Stimulated activated CD4-positive, alpha-beta T cell treated with anti-CD3 and anti-CD28 coated beads, Interleukin-1b, Interleukin-23, amount 100 ng/mL, for 4 hours (primary cell): Measurements from ENCODE around the gene PIP5K1C.

Experiments used
- DNase-seq, 2 donors: peaks; one replicate each; pipeline ENCODE4 v3.0.0-alpha.2; 2020; ENCODE audit warnings: low read depth in 2 of 2

Gene PIP5K1C

DNA sequence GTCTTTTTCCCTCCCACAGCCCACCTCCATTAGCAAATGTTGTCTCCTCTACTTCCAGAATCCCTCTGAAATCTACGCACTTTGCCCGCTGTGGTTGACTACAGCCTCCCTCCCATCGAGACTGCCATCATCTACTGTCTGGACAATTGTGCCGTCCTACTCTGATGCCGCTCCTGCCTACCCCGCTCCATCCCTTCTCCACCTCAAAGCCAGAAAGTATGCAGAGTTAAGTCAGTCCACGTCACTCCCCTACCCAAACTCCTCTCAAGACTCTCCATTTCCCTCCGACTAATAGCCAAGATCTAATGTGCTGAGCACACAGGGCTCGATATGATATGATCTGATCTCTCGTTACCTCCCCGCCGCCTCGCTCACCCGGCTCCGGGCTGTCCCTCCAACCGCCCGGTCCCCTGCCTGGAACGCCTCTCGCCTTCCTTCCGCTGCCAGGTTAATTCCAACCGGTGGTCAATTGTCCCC is 74.2 kb downstream of the PIP5K1C start:
- DNase-seq = no peak

DNA sequence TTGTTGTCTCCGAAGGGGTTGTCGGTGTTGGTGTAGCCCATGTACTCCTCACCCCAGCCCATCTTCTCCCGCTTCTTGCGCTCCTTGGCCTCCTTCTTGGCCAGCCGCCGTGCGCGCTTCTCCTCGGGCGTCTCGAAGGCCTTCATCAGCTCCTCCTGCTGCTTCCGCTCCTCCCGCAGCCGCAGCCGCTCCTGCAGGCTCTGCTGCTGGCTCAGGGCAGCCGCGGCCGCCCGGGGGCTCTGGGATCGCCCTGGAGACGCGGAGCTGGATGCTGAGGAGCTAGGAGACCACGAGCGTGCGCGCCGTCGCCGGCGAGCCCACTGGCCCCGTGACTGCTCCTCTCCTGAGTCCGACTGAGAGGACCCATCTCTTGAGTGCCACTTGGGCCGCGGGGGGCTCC is 76.6 kb downstream of the PIP5K1C start:
- DNase-seq = no peak

DNA sequence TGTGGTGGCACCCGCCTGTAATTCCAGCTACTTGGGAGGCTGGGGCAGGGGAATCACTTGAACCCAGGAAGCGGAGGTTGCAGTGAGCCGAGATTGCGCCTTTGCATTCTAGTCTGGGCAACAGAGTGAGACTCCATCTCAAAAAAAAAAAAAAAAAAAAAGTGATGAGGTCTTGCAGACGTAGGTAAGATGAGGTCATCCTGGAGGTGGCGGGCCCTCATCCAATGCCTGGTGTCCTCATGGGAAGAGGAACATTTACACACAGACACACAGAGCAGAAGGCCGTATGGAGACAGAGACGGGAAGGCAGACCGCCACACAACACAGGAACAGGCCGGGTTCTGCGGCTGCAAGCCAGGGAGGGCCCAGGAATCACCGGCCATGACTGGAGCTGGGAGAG is 78.0 kb downstream of the PIP5K1C start:
- DNase-seq = no peak

DNA sequence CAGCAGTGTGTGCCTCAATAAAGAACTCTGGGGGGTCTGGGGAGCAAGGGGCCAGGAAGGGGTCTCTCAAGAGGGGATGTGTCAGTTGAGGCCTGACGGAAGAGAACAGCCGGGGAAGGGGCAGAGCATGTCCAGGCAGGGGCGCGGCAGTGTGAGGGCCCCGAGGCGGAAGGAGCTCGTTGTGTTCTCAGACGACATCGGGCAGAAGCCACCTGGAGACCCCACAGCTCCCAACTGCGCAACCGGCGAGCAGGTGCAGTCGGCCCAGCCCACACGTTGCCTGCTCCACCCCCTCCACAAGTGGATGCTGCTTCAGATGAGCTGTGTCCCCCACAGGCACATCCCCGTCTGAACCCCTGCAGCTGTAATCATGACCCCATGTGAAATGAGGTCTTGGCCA is 78.6 kb downstream of the PIP5K1C start:
- DNase-seq = no peak

DNA sequence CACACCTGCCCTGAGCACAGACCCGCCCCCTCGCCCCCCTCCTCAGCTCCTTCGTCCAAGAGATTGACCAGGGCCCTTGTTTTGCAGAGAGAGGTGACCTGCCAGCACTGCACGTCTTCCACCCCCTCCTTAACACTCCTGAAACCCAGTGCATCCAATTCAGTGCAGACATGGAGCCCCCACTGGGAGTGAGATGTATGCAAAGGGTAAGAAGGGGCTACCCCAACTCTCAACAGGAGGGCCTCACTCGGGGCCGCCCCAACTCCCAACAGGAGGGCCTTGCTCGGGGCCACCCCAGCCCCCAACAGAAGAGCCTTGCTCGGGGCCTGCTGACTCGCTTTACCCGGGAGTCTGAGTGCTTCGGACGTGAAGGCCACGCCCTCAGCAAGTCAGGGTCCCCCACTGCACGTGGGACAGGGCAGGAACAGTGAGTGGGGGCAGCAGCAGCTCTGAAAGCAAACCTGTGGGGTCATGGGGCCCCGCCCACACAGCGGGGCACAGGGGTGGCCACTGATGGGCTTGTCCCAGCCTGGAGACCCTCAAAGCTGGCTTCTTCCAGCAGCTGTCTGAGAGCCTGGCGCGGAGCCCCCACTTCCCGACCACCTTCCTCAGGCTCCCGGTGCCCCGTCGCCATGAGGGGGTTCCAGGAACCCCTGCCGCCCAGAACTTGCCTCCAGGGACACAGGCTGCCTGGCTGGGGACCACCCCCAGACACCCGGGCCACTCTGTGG is 79.3 kb downstream of the PIP5K1C start:
- no peak for DNase-seq

DNA sequence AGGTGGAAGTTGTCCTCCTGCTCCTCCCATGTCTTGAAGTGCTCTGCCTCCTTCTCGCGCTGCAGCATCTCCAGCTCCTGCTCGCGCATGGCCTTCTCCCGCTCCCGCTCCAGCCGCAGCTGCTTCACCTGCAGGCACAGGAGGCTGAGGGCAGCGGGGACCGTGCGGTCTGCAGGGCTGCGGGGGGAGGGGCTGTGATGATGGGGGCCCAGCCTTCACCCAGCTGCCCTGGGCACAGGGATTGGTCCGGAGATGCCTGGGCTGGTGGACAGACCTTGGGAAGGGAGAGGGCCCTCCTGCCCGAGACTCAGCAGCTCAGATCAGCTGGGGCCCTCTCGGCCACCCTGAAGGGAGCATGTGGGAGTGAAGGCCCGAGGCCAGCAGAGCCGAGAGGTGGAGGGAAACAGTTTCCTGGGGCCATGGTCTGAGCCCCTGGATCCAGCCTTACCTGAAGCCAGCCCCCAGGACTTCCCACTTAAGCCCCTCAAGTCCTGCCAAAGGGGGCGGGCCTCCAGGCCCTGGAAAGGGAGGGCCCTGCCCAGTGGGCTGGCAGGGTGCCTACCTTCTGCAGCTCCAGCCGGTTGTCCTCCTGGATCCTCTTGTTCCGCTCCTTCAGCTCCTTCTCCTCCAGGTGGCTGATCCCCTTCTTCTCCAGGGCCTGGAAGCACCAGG is 80.0 kb downstream of the PIP5K1C start:
- DNase-seq = no peak

DNA sequence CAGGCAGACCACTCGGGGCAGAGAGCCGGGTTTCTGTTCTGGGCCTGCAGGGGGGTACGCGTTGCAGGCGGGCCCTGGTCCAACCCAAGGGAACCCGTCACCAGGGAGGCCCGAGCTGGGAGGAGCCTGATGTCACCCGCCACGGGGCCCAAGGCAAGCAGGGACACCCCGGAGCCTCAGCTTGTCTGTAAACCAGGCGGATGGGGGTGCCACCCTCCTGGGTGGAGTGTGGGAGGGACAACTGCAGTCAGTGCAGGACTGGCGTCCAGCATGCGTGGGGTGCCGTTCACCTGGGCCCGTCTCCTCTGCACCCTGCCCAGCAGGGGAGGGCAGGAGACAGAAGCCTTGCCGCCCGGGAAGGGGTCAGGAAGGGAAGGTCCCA is 80.6 kb downstream of the PIP5K1C start:
- DNase-seq = no peak

DNA sequence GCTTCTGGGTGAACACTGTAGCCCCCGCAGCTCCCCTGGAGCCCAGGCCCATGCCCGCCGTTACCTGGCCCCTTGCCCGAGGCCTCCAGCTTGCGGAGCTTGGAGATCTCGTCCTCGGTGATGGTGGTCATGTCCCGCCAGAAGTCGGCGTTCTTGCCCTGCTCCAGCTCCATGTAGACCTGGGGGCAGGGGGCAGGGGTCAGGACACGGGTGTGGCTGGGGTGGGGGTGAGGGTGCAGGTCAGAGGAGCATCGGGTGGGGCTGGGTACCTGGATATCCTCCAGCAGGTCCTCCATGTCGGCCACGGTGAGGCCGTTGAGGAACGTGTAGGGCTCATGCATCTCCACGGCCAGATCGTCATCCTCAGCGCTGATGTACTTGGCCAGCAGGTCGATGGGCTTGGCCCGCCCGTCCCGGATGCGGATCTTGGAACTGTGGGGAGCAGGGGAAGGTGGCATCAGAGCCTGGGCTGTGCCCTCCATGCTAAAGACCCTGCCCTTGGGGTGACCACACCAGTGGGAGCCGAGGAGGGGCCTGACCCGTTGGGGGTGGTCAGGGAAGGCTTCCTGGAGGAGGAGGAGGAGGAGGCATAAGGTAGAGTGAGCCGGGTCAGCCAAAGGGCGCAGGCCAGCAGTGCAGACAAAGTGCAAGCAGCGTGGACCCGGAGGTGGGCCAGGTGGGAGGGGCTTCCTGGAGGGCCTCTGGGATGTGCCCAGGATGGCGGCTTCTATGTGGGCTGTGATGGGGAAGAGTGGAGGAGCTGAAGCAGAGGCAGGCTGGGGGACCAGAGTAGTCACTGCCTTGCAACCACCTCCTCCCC is 81.2 kb downstream of the PIP5K1C start:
- no peak for DNase-seq

DNA sequence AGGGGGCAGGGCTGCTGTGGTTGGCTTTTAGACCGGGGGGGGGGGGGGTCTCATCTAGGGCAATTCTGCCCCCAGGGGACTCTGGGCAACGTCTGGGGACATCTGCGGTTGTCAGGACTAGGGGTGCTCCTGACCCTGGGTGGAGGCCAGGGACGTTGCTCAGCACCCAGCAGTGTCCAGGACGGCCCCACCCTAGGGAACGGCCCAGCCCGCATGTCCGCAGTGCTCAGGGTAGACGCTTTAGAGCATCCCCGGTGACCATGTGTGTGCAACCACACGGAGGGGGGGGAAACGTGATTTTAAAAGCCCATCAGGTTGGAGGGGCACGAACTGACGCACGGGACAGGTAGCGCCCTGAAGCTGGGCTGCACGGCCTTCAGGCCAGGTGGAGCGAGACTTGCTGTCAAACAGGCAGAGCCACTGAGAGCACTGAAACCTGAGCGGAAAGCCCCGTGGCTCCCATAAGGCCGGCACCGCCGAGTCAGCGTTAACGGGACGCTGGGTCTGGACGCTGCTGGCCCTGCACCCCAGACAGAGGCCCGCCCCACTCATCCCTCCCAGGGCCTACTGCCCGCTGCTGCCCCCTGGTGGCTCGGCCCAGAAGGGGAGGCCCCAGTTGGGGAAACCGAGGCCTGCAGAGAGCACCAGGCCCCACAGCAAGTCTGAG is 82.0 kb downstream of the PIP5K1C start:
- DNase-seq = peak; percentile 41 to 59

DNA sequence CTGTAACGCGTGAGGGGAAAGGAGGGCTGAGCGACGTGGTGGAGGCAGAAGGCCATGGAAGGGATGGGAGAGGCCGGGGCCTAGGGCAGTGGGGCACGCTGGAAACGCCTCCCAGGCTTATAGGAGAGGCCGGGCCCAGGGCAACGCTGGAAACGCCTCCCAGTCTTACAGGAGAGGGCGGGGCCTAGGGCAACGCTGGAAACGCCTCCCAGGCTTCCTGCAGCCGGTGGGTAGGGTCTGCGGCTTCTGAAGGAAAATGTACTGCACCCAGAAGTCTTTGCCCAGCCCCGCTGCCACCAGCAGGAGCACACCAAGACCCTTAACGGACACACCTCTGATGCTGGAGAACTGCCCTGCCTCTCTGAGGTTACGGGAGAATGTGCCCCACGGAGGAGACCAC is 82.8 kb downstream of the PIP5K1C start:
- no peak for DNase-seq

DNA sequence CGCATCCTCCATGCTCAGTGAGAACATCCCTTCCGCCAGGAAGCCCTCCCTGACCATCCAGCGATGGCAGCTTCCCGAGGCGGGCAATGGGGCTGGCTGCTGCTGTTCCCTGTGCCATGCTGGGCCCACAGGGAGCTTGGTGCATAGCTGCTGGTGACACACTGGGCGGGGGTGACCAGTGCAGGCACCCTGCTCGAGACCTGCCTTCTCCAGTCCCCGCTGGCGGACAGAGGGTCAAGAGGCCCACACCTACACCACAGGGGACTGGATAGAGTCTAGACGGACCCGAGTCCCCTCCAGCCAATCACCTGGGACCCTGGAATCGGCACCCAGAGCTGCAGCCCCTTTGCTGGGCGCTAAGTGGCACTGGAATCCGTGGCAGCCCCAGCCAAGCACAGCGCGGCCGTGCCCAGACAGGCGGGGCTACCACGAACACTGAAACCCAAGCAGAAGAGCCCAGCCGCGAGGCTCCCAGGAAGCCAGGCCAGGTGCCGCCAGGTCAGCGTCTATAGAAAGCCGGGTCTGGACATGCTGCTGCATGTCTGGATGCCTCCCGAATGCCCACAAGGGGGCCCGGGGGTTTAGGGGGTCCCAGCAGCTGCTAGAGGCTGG is 84.6 kb downstream of the PIP5K1C start:
- DNase-seq = no peak

DNA sequence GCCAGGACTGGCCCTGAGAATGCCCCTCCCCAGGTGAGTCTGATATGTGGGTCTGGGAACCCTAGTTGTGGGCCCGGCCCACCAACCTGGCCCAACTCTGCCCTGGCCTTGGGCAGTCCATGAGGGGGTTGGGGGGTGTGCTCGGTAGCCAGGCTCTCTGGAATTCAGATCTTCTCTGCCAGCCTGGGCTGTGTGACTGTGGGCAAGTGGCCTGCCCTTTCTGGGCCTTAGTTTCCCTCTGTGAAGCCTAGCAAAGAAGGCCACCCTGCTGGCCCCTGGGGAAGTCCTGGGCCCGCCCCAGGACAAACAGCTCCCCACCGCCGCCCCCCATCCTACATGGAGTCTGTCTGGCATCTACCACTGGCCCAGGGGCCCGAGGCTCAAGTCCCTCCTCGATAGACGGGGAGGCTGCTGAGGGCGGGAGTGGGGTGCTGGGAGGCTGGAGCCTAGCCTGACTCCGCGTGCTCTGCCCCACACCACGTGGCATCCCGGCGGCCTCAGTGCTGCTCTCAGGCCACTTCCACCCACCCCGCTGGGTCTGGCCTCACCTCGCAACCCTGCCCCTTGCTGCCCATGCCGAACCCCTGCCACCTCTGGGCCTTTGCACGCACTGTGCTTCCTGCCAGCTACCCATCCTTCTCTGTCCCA is 85.3 kb downstream of the PIP5K1C start:
- DNase-seq = no peak

DNA sequence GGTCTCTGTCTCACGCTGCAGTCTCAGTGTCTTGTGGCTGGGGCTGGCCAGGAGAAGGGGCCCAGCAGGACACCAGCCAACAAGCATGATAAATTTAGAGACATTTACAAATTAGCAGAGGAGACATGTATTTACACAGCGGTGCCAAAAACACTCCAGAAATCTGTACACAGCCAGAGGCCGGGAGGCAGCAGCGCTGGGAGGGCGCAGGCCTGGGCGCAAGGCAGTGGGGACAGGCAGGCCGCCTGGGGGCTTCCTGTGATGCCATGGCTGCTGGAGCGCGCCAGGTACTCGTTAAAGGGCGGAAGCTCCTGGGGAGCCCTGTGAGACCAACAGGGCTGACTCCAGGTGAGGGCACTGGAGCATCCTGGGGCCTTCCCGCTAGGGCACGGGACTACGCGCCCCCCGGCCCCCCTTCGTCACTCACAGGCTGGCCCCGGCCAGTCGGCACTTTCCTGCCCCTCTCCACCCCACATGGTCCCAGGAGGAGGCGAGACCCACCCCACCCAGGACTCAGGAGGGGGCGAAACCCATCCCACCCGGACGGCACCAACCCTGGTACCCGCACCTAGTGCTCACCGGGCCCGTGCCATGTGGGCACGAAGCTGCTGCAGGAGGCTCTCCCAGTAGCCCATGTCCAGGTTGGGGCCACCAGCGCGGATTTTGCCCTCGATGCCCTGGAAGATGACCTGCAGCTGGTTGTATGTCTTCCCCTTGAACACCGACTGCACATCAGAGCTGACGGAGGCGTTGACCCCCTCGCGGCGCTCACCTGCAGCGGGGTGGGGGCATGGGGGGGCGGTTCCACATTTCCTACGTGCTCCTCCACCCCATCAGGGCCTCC is 86.2 kb downstream of the PIP5K1C start:
- DNase-seq = no peak

DNA sequence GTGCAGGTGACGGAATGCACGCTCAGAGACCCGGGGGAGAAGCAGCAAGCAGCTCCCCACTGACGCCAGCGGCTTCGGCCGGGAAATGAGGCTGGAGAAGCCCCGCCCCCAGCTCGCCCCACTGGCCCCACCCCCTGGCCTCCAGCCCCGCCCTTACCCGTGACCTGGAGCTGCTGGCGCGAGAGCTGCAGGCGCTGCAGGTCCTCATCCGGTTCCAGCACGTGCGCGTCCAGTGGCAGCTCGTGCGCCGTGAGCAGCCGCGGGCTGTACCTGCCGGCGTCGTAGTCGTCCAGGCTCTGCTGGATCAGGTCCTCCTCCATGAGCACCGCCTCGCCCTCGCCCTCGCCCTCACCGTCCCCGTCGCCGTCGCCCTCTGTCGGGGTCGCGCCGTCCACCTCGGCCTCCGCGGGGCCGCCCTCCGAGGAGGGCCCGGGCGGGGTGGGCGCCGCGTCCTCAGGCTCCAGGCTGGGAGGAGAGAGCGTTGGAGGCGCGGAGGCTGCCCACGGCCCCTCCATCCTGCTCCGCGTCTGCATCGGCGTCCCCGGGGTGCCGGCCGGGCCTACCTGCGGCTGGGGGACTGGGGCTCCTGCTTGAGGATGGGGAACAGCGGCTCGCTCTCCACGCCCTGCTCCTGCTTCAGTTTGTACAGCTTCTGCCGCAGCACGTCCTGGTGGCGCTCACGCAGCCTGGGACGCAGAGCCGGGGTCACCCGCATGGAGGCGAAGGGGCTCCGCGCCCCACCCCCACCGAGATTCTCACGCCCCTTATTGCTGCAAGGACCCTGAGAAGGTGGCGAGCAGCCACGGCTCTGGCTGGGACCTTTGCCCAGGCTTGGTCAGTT is 87.1 kb downstream of the PIP5K1C start:
- no peak for DNase-seq

DNA sequence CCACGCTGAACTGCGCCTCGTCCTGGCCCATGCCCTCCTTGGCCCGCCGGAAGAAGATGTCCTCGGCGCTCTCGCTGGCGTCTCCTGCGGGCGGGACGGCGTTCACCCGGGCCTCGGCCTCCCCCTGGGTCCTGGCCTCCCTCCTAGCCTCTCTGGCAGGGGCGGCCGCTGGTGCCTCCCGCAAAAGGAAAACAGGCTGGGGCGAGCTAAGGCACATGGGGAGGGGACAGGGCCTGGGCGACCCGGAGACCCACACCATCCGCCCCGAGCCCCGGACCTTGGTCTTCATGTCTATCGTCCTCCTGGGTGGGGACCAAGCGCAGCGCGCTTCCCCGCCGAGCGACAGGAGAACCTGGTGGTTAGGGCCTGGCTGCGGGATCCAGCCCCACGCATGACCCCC is 87.9 kb downstream of the PIP5K1C start:
- DNase-seq = no peak

DNA sequence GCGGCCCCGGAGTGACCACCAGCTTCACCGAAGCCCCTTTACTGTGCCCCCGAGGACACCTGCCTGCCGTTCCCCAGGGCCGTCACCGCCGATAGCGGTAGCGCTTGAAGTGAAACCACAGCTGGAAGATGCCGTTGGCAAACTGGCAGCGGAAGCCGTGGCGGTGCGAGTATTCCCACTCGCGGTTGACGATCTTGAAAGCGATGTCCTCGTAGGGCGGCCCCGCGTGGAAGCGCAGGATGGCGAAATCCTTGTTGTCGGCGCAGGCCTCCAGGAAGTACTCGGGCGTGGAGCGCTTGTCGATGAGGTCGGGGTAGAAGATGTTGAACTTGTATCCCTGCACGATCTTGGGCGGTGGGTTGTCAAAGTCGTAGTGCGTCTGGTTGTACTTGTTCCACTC is 88.4 kb downstream of the PIP5K1C start:
- no peak for DNase-seq

DNA sequence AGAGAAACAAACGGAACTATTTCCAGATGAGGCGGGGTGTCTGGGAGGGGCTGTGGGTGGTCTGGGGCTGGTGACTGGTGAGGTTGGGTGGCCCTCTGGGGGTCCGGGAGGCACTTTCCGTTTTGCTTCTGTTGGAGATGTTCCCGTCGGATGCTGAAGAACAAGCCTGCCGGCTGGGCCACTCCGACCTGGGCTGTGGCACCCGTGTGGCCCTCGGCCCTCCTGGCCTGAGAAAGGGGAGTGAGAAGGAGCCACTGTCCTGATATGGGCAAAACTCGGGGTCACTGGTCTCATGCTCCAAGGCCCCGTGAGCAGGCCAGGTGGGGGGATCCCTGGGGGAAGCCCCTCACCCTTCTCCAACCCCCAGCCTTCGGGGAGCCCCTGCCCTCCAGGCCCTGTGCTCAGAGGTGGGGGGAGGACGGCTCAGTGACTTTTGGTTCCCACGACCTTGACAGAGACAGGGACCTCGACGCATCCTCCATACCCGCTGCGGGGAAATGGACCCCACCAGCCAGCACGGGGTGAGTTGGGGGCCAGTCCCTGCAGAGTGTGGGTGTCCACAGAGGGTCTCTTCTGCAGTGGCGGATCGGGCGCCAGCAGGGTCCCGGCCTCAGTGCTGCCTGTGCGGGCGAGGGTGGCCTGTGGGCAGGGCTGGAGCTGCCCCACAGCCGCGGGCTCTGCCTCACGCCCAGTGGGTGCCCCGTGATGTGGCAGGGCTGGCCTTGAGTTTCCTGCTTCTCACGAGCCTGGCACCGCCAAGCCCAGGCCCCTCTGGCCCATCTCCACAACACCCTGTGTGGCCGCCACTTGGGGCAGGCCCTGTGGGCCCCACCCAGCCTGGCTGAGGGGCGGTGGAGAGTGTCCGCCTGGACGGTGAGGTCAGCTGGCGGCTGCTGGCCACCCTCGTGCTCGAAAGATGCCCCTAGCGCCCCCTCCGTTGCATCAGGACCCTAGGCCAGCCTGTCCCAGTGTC is 89.2 kb downstream of the PIP5K1C start:
- DNase-seq = no peak
